ENCODE data around the gene SHISA9. TPM values are rescaled to one million over a fixed set of nuclear protein-coding genes. Genes with fewer than 3 reads are reported as not detected.

SHISA9 gene
- total and polyA plus RNA-seq, 2 of the 4 experiments (the other 2 are of a cell fraction) = under 0.01 TPM; not detected in 1

DNA sequence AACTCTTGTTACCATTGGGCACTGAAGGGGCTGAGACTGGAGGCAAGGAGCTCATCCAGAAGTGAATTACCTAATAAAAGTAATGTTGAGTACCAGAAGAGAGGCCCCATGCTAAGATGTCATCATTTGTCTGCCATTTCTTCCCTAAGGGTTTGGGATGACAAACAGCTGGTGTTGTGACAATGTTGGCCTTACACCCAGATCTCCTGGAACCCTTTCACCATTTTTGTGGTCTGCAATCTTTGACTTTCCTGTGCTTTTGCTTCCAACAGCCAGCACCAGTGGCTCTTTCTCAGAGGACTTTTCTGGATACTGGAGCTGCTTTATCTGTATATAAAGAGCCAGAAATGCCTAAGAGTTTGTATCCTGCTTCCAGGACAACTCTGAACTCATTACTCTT lies 84.1 kb downstream of the SHISA9 start:
- Histone ChIP-seq H3K9ac (ENCODE audit: low read depth, low read length) (no peak overlapping the region), H2BK5ac (ENCODE audit: low read depth, low read length, poor library complexity, severe bottlenecking) (no peak overlapping the region)
- intact Hi-C loops (cut with micrococcal nuclease) = no loop called here

More for the DNA sequence above, 84.1 kb downstream of the SHISA9 start:
- ATAC-seq (ENCODE audit: low read depth) (no peak), DNase-seq (no peak)
- H3K4me1 ChIP-seq (ENCODE audit: control insufficient read depth, insufficient read depth, low read length) = no peaks in the 10 kb centered on the region
- no peak overlapping the region for H4K91ac ChIP-seq (ENCODE audit: insufficient read depth, low read depth, low read length)
- H3K36me3 ChIP-seq (ENCODE audit: control insufficient read depth, insufficient read depth, low read length) = no peaks in the 10 kb centered on the region
- H4K5ac ChIP-seq (ENCODE audit: low read depth, low read length) = no peak overlapping the region
- CTCF ChIA-PET = no interaction called here
- H3K4me3 ChIP-seq (ENCODE audit: insufficient read depth, low read depth, low read length) = no peak overlapping the region
- no peaks in the 10 kb centered on the region for H3K9me1 ChIP-seq (ENCODE audit: insufficient read depth, low read length)
- no peak overlapping the region for H2AFZ ChIP-seq (replicated peaks; ENCODE audit: low read length, poor library complexity)
- no peak for TF ChIP-seq NFE2L2 (IDR thresholded peaks at IDR 0.05; ENCODE audit: low read depth, low read length)
- no peak overlapping the region for H2AK5ac ChIP-seq (ENCODE audit: low read depth, low read length)
- H3K4ac ChIP-seq (ENCODE audit: low read depth, low read length) = no peak overlapping the region
- H4K8ac ChIP-seq (ENCODE audit: low read depth in 2 of 2, low read length in 2 of 2) = no peak overlapping the region
- peaks cover 9% of the 10 kb centered on the region; the same call in 1 of the 2 replicates for H3K9me3 ChIP-seq (ENCODE audit: control insufficient read depth, insufficient read depth, low read length)
- H3K18ac ChIP-seq (ENCODE audit: low read depth, low read length) = no peak overlapping the region
- no peak overlapping the region for H3K4me2 ChIP-seq (ENCODE audit: low read depth, low read length)
- no peaks in the 10 kb centered on the region for H4K20me1 ChIP-seq (ENCODE audit: insufficient read depth, low read length)
- POLR2A ChIA-PET (ENCODE audit: unreplicated experiment) = no interaction called here
- H2BK20ac ChIP-seq (ENCODE audit: low read depth, low read length) = no peak overlapping the region
- H2BK120ac ChIP-seq (ENCODE audit: low read depth, low read length) = no peak overlapping the region
- in situ Hi-C loops (cut with MboI; ENCODE audit: low sequenced_read_pairs) (no loop called here), dilution Hi-C loops (cut with HindIII; ENCODE audit: low sequenced_read_pairs, unreplicated experiment) (no loop called here)
- no TSS peak for BruUV-seq (replicated peaks)
- no peak overlapping the region for H3K23ac ChIP-seq (ENCODE audit: low read depth, low read length)
- no peak overlapping the region for H3K14ac ChIP-seq (replicated peaks; ENCODE audit: low read depth, low read length)
- no peak overlapping the region for H3K27ac ChIP-seq (ENCODE audit: insufficient read depth, low read length)
- no peak overlapping the region for H3K56ac ChIP-seq (ENCODE audit: extremely low read depth, insufficient read depth, low read length)
- no peak overlapping the region for H2AK9ac ChIP-seq (replicated peaks; ENCODE audit: low read depth, low read length, poor library complexity)
- no peaks in the 10 kb centered on the region for H3K27me3 ChIP-seq (ENCODE audit: control insufficient read depth, insufficient read depth, low read length)
- H3K79me1 ChIP-seq (ENCODE audit: low read depth in 1 of 2, low read length in 2 of 2) = no peaks in the 10 kb centered on the region
- H2BK15ac ChIP-seq (ENCODE audit: low read depth, low read length) = no peak overlapping the region
